Measurements from ENCODE around the gene RNU1-2.
"Not testable (repeated sequence)": the region's sequence is repeated elsewhere in the genome, so short reads cannot be mapped to it uniquely, and the experiment has no call there.

RNU1-2 gene

GRCh38 chr1:16888860-16889816 is 6.6 kb upstream of the RNU1-2 start:
- DNase-seq (ENCODE audit: low read depth in 2 of 2), result peak in 1 of 2 donors; percentile 59

GRCh38 chr1:16890539-16891021 is 5.2 kb upstream of the RNU1-2 start:
- not testable (repeated sequence) for DNase-seq (ENCODE audit: low read depth in 2 of 2)

GRCh38 chr1:16891057-16891456 is 4.7 kb upstream of the RNU1-2 start:
- DNase-seq (ENCODE audit: low read depth in 2 of 2), result not testable (repeated sequence)

- not testable (repeated sequence) for DNase-seq (ENCODE audit: low read depth in 2 of 2)
Observed at GRCh38 chr1:16892978-16893525, 2.7 kb upstream of the RNU1-2 start.

GRCh38 chr1:16893796-16894195 is 2.0 kb upstream of the RNU1-2 start:
- DNase-seq (ENCODE audit: low read depth in 2 of 2), result not testable (repeated sequence)

GRCh38 chr1:16894338-16894737 is 1.4 kb upstream of the RNU1-2 start:
- not testable (repeated sequence) for DNase-seq (ENCODE audit: low read depth in 2 of 2)

GRCh38 chr1:16895233-16895597 is 565 bp upstream of the RNU1-2 start:
- DNase-seq (ENCODE audit: low read depth in 2 of 2), result not testable (repeated sequence)

GRCh38 chr1:16896316-16897055 is 706 bp downstream of the RNU1-2 start:
- DNase-seq (ENCODE audit: low read depth in 2 of 2), result peak; percentile 56 to 78

- not testable (repeated sequence) for DNase-seq (ENCODE audit: low read depth in 2 of 2)
Observed at GRCh38 chr1:16897653-16898052, 1.9 kb downstream of the RNU1-2 start.

GRCh38 chr1:16898298-16898697 is 2.5 kb downstream of the RNU1-2 start:
- DNase-seq (ENCODE audit: low read depth in 2 of 2), result not testable (repeated sequence)

GRCh38 chr1:16899020-16899419 is 3.2 kb downstream of the RNU1-2 start:
- not testable (repeated sequence) for DNase-seq (ENCODE audit: low read depth in 2 of 2)

- no peak for DNase-seq (ENCODE audit: low read depth in 2 of 2)
Observed at GRCh38 chr1:16900751-16901150, 5.0 kb downstream of the RNU1-2 start.

- not testable (repeated sequence) for DNase-seq (ENCODE audit: low read depth in 2 of 2)
Observed at GRCh38 chr1:16901371-16901770, 5.6 kb downstream of the RNU1-2 start.

GRCh38 chr1:16903054-16903453 is 7.3 kb downstream of the RNU1-2 start:
- no peak for DNase-seq (ENCODE audit: low read depth in 2 of 2)

- no peak for DNase-seq (ENCODE audit: low read depth in 2 of 2)
Observed at GRCh38 chr1:16903458-16903796, 7.6 kb downstream of the RNU1-2 start.

- DNase-seq (ENCODE audit: low read depth in 2 of 2), result peak; percentile 99
Observed at GRCh38 chr1:16904560-16905109, 8.9 kb downstream of the RNU1-2 start.

GRCh38 chr1:16905110-16905867 is 9.5 kb downstream of the RNU1-2 start:
- no peak for DNase-seq (ENCODE audit: low read depth in 2 of 2)

- DNase-seq (ENCODE audit: low read depth in 2 of 2), result peak in 1 of 2 donors; percentile 31
Observed at GRCh38 chr1:16905868-16906702, 10.3 kb downstream of the RNU1-2 start.

GRCh38 chr1:16906873-16907272 is 11.1 kb downstream of the RNU1-2 start:
- no peak for DNase-seq (ENCODE audit: low read depth in 2 of 2)

Data from stimulated activated CD4-positive, alpha-beta T cell treated with anti-CD3 and anti-CD28 coated beads, Interleukin-15, amount 100 ng/mL, for 48 hours (primary cell).